H1 (cell line): ENCODE data around the gene GALNT9.

Source experiments
- ASH2L ChIP-seq: fragments of 200-600, 300-600 bp; sonication (generic); IDR thresholded peaks from one replicate; pipeline ENCODE4 v1.7.1; 2017; ENCODE audit warnings: low read length
- CEBPB ChIP-seq: IDR thresholded peaks from 2 replicates; pipeline ENCODE4 v1.6.1; 2012; ENCODE audit warnings: low read depth, low read length
- NRF1 ChIP-seq: IDR thresholded peaks from 2 replicates; pipeline ENCODE4 v1.6.1; 2011; ENCODE audit warnings: mild to moderate bottlenecking, low read depth, low read length, improper control_type of control experiment
- POLR2A ChIP-seq, 2 experiments: IDR thresholded peaks; 1 replicate in 1 of 2; 2 replicates in 1 of 2; pipeline ENCODE4 v1.6.1; 2011; ENCODE audit warnings: low read depth in 2 of 2, low read length in 2 of 2, mild to moderate bottlenecking in 2 of 2; ENCODE audit errors: control extremely low read depth in 1 of 2
- SP1 ChIP-seq: IDR thresholded peaks from 2 replicates; pipeline ENCODE4 v1.6.1; 2011; ENCODE audit warnings: low read depth, low read length
- TAF1 ChIP-seq: IDR thresholded peaks from 2 replicates; pipeline ENCODE4 v1.6.1; 2011; ENCODE audit warnings: mild to moderate bottlenecking, low read depth, low read length
- TF ChIP-seq, protein P1 (sequence below), 3 experiments: IDR thresholded peaks; 1 replicate in 2 of 3; 2 replicates in 1 of 3; pipeline versions ENCODE4 v1.5.1 to v1.6.1; 2011; ENCODE audit warnings: low read length in 3 of 3, mild to moderate bottlenecking in 3 of 3, inconsistent platforms in 2 of 3, low read depth in 1 of 3, moderate library complexity in 1 of 3; ENCODE audit not compliant: insufficient read depth in 1 of 3; ENCODE audit errors: control extremely low read depth in 1 of 3
- TF ChIP-seq, protein P2 (sequence below): IDR thresholded peaks from 2 replicates; pipeline ENCODE4 v1.6.1; 2012; ENCODE audit warnings: inconsistent platforms

DNA sequence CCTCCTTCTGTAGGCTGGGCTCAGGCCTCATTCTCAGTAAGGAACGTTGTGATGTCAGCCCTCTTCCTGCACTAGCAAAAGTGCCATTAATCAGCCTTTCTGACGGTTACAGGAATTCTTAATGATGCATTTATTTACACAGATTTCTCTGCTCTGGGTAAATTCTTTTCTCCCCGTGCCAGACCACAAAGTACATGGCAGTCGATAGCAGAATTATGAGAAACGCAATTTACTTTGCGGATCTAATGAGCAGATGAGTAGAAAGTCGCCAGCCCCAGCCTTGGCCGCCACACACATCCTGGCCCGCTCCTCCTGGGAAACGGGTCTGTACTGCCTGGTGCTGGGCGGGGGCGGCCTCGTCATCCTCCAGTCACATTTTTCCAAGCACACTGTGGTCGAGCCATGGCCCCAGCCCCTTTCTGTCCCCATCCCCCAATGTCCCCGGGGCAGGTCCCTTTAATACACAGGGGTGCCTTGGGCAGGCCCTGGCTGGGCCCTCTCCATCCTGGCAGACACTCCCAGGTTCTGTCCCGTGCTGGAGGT is 159.2 kb downstream of the GALNT9 start:
- TF ChIP-seq TAF1 (no peak), POLR2A (IDR thresholded peaks at IDR 0.05; ENCODE audit: control extremely low read depth in 1 of 2, low read depth in 2 of 2, low read length in 2 of 2) (no peak), CEBPB (no peak), NRF1 (no peak), SP1 (no peak), ASH2L (no peak)
- TF ChIP-seq, protein P1, sequence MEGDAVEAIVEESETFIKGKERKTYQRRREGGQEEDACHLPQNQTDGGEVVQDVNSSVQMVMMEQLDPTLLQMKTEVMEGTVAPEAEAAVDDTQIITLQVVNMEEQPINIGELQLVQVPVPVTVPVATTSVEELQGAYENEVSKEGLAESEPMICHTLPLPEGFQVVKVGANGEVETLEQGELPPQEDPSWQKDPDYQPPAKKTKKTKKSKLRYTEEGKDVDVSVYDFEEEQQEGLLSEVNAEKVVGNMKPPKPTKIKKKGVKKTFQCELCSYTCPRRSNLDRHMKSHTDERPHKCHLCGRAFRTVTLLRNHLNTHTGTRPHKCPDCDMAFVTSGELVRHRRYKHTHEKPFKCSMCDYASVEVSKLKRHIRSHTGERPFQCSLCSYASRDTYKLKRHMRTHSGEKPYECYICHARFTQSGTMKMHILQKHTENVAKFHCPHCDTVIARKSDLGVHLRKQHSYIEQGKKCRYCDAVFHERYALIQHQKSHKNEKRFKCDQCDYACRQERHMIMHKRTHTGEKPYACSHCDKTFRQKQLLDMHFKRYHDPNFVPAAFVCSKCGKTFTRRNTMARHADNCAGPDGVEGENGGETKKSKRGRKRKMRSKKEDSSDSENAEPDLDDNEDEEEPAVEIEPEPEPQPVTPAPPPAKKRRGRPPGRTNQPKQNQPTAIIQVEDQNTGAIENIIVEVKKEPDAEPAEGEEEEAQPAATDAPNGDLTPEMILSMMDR (IDR thresholded peaks at IDR 0.05; ENCODE audit: control extremely low read depth in 1 of 3, insufficient read depth in 1 of 3, low read depth in 1 of 3, low read length in 3 of 3): no peak
- TF ChIP-seq, protein P2, sequence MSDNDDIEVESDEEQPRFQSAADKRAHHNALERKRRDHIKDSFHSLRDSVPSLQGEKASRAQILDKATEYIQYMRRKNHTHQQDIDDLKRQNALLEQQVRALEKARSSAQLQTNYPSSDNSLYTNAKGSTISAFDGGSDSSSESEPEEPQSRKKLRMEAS: no peak
